SK-N-MC (cell line): ENCODE results near the gene DICER1.
"Not testable (repeated sequence)": the region's sequence is repeated elsewhere in the genome, so short reads cannot be mapped to it uniquely, and the experiment has no call there.

ENCODE experiments used
- EZH2 ChIP-seq: fragments of 200-600 bp; sonication (generic); IDR thresholded peaks from one replicate; pipeline ENCODE4 v1.6.1; 2017; ENCODE audit warnings: antibody characterized with exemption
- FOXP2 ChIP-seq: optimal IDR thresholded peaks from 2 replicates; pipeline ENCODE3; 2011; ENCODE audit warnings: mild to moderate bottlenecking, moderate library complexity; ENCODE audit not compliant: insufficient read depth; ENCODE audit errors: extremely low read length, control extremely low read depth
- POLR2AphosphoS5 ChIP-seq: IDR thresholded peaks from 2 replicates; pipeline ENCODE4 v1.6.1; 2012; ENCODE audit warnings: mild to moderate bottlenecking, low read depth, low read length, borderline replicate concordance

DNA sequence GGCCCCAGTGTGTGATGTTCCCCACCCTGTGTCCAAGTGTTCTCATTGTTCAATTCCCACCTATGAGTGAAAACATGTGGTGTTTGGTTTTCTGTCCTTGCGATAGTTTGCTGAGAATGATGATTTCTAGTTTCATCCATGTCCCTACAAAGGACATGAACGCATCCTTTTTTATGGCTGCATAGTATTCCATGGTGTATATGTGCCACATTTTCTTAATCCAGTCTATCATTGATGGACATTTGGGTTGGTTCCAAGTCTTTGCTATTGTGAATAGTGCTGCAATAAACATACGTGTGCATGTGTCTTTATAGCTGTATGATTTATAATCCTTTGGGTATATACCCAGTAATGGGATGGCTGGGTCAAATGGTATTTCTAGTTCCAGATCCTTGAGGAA, 18.3 kb upstream of the DICER1 start:
- TF ChIP-seq POLR2AphosphoS5, EZH2, FOXP2: not testable (repeated sequence)
